ENCODE measurements around the gene GHRHR.

DNA sequence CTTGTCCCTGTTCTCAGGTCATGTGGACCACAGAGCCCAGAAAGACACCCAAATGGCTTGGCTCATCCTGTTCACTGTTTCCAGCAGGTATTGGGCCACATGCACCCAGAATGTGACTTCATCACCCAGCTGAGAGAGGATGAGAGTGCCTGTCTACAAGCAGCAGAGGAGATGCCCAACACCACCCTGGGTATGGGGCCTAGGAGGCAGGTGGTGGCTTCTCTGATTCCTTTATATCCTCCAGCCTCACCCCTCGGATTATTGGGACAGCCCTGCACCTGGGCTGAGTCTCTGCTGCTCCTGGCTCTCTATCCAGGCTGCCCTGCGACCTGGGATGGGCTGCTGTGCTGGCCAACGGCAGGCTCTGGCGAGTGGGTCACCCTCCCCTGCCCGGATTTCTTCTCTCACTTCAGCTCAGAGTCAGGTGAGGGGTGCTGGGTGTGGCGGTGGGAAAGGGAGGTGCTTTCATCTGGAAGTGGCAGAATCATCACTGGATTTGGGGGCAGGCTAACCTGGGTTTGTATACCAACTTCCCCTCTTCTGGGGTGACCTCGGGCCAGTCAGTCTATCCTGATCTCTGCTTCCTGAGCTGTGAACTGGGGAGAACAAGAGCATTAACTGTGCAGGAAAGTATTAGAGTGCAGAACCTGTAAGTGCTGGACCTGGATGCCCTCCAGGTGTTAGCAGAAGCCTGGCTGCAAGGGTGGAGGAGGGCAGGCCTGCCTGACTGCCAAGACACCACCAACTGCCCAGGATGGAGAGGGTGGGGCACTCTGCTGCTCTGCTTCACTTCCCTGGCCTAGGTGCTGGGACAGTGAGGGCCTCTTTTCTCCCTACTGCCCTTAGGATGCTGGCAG is 5.2 kb downstream of the GHRHR start:
- TF ChIP-seq, protein P1, sequence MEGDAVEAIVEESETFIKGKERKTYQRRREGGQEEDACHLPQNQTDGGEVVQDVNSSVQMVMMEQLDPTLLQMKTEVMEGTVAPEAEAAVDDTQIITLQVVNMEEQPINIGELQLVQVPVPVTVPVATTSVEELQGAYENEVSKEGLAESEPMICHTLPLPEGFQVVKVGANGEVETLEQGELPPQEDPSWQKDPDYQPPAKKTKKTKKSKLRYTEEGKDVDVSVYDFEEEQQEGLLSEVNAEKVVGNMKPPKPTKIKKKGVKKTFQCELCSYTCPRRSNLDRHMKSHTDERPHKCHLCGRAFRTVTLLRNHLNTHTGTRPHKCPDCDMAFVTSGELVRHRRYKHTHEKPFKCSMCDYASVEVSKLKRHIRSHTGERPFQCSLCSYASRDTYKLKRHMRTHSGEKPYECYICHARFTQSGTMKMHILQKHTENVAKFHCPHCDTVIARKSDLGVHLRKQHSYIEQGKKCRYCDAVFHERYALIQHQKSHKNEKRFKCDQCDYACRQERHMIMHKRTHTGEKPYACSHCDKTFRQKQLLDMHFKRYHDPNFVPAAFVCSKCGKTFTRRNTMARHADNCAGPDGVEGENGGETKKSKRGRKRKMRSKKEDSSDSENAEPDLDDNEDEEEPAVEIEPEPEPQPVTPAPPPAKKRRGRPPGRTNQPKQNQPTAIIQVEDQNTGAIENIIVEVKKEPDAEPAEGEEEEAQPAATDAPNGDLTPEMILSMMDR (IDR thresholded peaks at IDR 0.05; ENCODE audit: borderline replicate concordance, extremely low read depth, low read length, poor library complexity, severe bottlenecking), result no peak
- TF ChIP-seq EZH2 (IDR thresholded peaks at IDR 0.05; ENCODE audit: borderline replicate concordance, low read depth, low read length, severe bottlenecking), result no peak
